GM18858 (cell line): ENCODE results near the gene TRABD.
"Not testable (repeated sequence)": the region's sequence is repeated elsewhere in the genome, so short reads cannot be mapped to it uniquely, and the experiment has no call there.

Source experiments
- ATAC-seq: cut with Tn5 transposase; IDR thresholded peaks from one replicate; pipeline ENCODE4 v1.9.1; 2021; ENCODE audit not compliant: unreplicated experiment

TRABD gene

GRCh38 chr22:50185375-50186087 lies at the start of gene TRABD:
TRABD (plus strand) TSS chr22:50185913; CDS start chr22:50193061, 7,148 bp downstream.
- ATAC-seq, result no peak

- ATAC-seq, result no peak
These were observed 49.1 kb upstream of the TRABD start for GRCh38 chr22:50136581-50137015.

GRCh38 chr22:50137277-50137676 lies 48.4 kb upstream of the TRABD start:
- ATAC-seq, result not testable (repeated sequence)

- ATAC-seq, result no peak
These were observed 47.7 kb upstream of the TRABD start for GRCh38 chr22:50138041-50138440.

- ATAC-seq, result no peak
These were observed 46.7 kb upstream of the TRABD start for GRCh38 chr22:50138988-50139387.

- no peak for ATAC-seq
These were observed 45.8 kb upstream of the TRABD start for GRCh38 chr22:50139843-50140415.

GRCh38 chr22:50140615-50141014 lies 45.1 kb upstream of the TRABD start:
- no peak for ATAC-seq

- ATAC-seq, result no peak
These were observed 44.3 kb upstream of the TRABD start for GRCh38 chr22:50141462-50141861.

- ATAC-seq, result no peak
These were observed 43.8 kb upstream of the TRABD start for GRCh38 chr22:50141891-50142363.

- ATAC-seq, result no peak
These were observed 42.6 kb upstream of the TRABD start for GRCh38 chr22:50143096-50143495.

GRCh38 chr22:50144005-50144614 lies 41.6 kb upstream of the TRABD start:
- no peak for ATAC-seq

GRCh38 chr22:50145721-50146438 lies 39.8 kb upstream of the TRABD start:
- no peak for ATAC-seq

- no peak for ATAC-seq
These were observed 39.1 kb upstream of the TRABD start for GRCh38 chr22:50146439-50147238.

GRCh38 chr22:50147258-50148165 lies 38.2 kb upstream of the TRABD start:
- not testable (repeated sequence) for ATAC-seq

- ATAC-seq, result no peak
These were observed 37.6 kb upstream of the TRABD start for GRCh38 chr22:50148166-50148500.

- no peak for ATAC-seq
These were observed 36.6 kb upstream of the TRABD start for GRCh38 chr22:50148991-50149721.

- no peak for ATAC-seq
These were observed 35.3 kb upstream of the TRABD start for GRCh38 chr22:50150161-50151129.
